Keratinocyte (primary cell): ENCODE measurements around the gene KAT8.

Experiments
- EZH2 ChIP-seq: IDR thresholded peaks from one replicate; pipeline ENCODE4 v1.6.1; 2012; ENCODE audit warnings: inconsistent platforms, mild to moderate bottlenecking, low read length, moderate library complexity
- TF ChIP-seq, protein P1 (sequence below), 3 experiments: IDR thresholded peaks in 1 of 3; conservative IDR thresholded peaks in 1 of 3; optimal IDR thresholded peaks in 1 of 3; 2 replicates in 2 of 3; 3 replicates in 1 of 3; pipeline versions ENCODE3 to v1.5.1; 2011; ENCODE audit warnings: low read length in 3 of 3, mild to moderate bottlenecking in 3 of 3, moderate library complexity in 2 of 3, control low read depth in 1 of 3, inconsistent platforms in 1 of 3; ENCODE audit not compliant: insufficient read depth in 2 of 3; ENCODE audit errors: extremely low read depth in 1 of 3

DNA sequence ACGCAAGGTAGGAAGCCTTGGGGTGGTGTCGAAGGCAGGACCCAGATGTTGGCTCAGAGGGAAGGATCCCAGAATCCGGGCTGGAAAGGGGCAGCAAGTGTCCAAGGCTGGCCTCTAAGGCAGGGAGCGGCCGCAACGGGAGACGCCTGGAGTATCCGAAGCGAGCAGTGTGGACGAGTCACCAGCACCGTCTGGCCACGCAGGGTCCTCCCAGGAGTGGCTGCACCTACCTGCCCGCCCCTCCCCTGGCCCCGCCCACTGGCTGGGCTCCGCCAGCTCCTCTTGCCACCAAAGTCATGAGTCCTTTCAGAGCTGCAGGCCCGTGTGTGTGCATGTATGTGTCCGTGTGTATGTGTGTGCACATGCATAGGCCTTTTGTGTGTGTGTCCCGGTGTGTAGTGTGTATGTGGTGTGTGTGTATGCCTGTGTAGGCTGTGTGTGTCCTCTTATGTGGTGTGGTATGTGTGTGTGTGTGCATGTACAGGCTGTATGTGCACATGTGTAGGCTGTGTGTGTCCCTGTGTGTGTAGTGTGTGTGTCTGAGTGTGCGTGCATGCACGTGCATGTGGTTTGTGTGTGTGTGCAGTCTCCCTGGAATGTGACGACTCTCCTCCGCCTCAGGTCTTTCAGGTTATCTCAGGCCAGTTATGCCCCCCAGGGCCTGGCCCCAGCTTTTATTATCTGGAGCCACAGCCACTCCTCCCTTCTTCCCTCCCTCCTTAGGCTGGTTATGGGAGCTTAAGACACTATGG is 18.2 kb downstream of the KAT8 start, which contains the start of gene PRSS8:
- TF ChIP-seq, protein P1, sequence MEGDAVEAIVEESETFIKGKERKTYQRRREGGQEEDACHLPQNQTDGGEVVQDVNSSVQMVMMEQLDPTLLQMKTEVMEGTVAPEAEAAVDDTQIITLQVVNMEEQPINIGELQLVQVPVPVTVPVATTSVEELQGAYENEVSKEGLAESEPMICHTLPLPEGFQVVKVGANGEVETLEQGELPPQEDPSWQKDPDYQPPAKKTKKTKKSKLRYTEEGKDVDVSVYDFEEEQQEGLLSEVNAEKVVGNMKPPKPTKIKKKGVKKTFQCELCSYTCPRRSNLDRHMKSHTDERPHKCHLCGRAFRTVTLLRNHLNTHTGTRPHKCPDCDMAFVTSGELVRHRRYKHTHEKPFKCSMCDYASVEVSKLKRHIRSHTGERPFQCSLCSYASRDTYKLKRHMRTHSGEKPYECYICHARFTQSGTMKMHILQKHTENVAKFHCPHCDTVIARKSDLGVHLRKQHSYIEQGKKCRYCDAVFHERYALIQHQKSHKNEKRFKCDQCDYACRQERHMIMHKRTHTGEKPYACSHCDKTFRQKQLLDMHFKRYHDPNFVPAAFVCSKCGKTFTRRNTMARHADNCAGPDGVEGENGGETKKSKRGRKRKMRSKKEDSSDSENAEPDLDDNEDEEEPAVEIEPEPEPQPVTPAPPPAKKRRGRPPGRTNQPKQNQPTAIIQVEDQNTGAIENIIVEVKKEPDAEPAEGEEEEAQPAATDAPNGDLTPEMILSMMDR (optimal IDR thresholded peaks at IDR 0.05 in 1 of 3, IDR thresholded peaks at IDR 0.05 in 1 of 3, conservative IDR thresholded peaks at IDR 0.05 in 1 of 3; ENCODE audit: extremely low read depth in 1 of 3, insufficient read depth in 2 of 3, low read length in 3 of 3) = peak in 1 of 3 experiments; percentile 3
- no peak for TF ChIP-seq EZH2
